Activated naive CD4-positive, alpha-beta T cell treated with Interleukin-2 at 50 U/mL for 16 hours (primary cell): ENCODE results near the gene RETSAT.
"Not testable (repeated sequence)": the region's sequence is repeated elsewhere in the genome, so short reads cannot be mapped to it uniquely, and the experiment has no call there.

Experiments used
- DNase-seq: peaks from one replicate; pipeline ENCODE4 v3.0.0-alpha.2; 2020

RETSAT gene

GRCh38 chr2:85354286-85355072 is at the start of gene RETSAT, which contains the start of gene ELMOD3:
Gene RETSAT (minus strand): TSS chr2:85354528. CDS start chr2:85354507, 21 bp downstream.
Gene ELMOD3 (plus strand): TSS chr2:85354769. CDS start chr2:85357199, 2,430 bp downstream.
- peak; percentile 96 for DNase-seq

GRCh38 chr2:85401844-85402243 is 47.5 kb upstream of the RETSAT start:
- DNase-seq: no peak

GRCh38 chr2:85401464-85401805 is 47.1 kb upstream of the RETSAT start:
- DNase-seq: no peak

GRCh38 chr2:85400541-85401463 is 46.5 kb upstream of the RETSAT start:
- no peak for DNase-seq

GRCh38 chr2:85400023-85400422 is 45.7 kb upstream of the RETSAT start:
- no peak for DNase-seq

- DNase-seq: no peak
Measured at GRCh38 chr2:85399183-85399455, 44.8 kb upstream of the RETSAT start.

GRCh38 chr2:85398426-85399182 is 44.3 kb upstream of the RETSAT start:
- DNase-seq: no peak

GRCh38 chr2:85397925-85398331 is 43.6 kb upstream of the RETSAT start:
- no peak for DNase-seq

GRCh38 chr2:85396531-85397470 is 42.5 kb upstream of the RETSAT start:
- DNase-seq: no peak

GRCh38 chr2:85395912-85396475 is 41.7 kb upstream of the RETSAT start:
- DNase-seq: no peak

- no peak for DNase-seq
Measured at GRCh38 chr2:85394976-85395375, 40.6 kb upstream of the RETSAT start.

GRCh38 chr2:85394261-85394681 is 39.9 kb upstream of the RETSAT start:
- no peak for DNase-seq

GRCh38 chr2:85393836-85394235 is 39.5 kb upstream of the RETSAT start:
- DNase-seq: no peak

- DNase-seq: peak; percentile 73
Measured at GRCh38 chr2:85390941-85391669, 36.8 kb upstream of the RETSAT start.

GRCh38 chr2:85388878-85389538 is 34.7 kb upstream of the RETSAT start:
- DNase-seq: no peak

GRCh38 chr2:85387754-85388153 is 33.4 kb upstream of the RETSAT start:
- no peak for DNase-seq

GRCh38 chr2:85385746-85386145 is 31.4 kb upstream of the RETSAT start:
- no peak for DNase-seq

GRCh38 chr2:85383850-85384249 is 29.5 kb upstream of the RETSAT start:
- DNase-seq: no peak

- DNase-seq: not testable (repeated sequence)
Measured at GRCh38 chr2:85383151-85383550, 28.8 kb upstream of the RETSAT start.

GRCh38 chr2:85380048-85380447 is 25.7 kb upstream of the RETSAT start:
- no peak for DNase-seq

GRCh38 chr2:85378257-85378656 is 23.9 kb upstream of the RETSAT start:
- DNase-seq: no peak
